GM19023 (cell line): ENCODE data around the gene OR11L1.

Experiments used
- ATAC-seq: cut with Tn5 transposase; IDR thresholded peaks from one replicate; pipeline ENCODE4 v1.9.1; 2021; ENCODE audit warnings: mild to moderate bottlenecking, moderate library complexity; ENCODE audit not compliant: unreplicated experiment

OR11L1 gene

DNA sequence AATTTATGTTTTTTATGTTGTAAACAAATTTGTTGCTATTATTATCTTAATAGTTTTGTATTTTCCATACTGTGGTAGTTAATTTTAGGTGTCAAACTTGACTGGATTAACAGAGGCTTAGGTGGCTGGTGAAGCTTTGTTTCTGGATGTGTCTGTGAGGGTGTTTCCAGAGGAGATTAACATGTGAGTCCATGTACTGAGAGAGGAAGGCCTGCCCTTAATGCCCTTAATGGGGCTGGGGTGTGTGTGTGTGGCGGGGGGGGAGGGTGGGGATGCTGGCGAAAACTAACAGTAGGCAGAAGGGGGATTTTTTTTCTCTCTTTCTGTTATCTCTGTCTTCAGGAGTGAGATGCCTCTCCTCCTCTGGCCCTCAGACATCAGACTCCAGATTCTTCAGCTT, 19.6 kb downstream of the OR11L1 start:
- no peak for ATAC-seq

DNA sequence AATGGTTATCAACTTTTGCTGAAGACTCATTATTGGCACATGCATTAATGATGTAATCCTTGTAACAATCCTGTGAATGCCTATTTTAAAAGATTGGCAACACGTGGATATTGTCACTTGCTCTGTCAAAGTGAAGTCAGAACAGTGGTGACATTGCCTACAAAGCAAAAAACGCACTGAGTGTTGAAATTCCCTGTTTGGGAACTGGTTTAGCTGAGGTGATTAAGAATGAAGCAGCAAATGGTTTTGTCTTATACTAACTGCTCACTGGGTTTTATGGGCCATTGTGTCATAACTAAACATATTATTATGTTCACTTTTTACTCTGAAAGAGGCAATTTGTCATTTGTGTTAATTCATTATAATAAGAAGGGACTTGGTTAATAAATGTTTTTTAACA, 29.1 kb downstream of the OR11L1 start:
- ATAC-seq: no peak

- no peak for ATAC-seq
These were observed 44.2 kb downstream of the OR11L1 start for GRCh38 chr1:247797518-247797917.
